ENCODE data around the gene ULK2.

DNA sequence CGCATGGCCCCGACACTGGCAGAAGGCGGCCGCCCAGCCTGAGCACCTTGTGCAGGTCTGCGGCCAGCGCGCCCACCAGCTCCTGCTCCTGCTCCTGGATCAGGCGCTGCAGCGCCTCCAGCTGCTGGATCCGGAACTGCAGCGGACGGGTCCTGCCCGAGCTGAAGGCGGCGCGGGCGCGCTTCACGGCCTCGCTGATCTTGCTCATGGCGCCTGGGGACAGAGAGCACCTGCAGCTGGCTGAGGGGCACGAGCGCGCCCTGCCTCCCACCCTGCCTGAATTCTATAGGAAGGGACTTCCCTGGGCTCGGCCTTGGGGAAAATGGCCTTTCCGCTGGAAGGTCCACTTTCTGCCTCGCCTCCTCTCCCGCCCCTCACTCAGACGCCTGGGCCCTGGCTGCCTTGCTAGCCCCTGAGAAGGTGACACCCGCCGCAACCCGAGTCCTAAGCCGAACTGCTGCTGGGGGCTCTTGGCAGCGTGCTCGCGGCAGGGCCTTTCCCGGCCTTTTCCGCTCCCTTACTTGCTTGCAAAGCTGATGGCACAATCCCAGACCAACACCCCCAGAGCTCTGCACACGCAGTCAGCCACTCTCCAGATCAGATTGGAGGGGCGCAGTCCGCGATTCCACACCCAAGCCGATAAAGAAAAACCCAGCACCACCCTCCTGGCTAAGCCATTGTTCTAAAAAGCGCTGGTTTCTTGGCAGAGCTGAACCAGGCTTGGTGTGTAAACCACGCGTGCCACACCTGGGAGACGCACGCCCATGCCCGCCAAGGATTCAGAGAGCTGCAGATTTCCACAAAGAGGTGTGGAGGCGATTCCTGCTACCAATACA lies 122.6 kb downstream of the ULK2 start:
- TF ChIP-seq, protein P1, sequence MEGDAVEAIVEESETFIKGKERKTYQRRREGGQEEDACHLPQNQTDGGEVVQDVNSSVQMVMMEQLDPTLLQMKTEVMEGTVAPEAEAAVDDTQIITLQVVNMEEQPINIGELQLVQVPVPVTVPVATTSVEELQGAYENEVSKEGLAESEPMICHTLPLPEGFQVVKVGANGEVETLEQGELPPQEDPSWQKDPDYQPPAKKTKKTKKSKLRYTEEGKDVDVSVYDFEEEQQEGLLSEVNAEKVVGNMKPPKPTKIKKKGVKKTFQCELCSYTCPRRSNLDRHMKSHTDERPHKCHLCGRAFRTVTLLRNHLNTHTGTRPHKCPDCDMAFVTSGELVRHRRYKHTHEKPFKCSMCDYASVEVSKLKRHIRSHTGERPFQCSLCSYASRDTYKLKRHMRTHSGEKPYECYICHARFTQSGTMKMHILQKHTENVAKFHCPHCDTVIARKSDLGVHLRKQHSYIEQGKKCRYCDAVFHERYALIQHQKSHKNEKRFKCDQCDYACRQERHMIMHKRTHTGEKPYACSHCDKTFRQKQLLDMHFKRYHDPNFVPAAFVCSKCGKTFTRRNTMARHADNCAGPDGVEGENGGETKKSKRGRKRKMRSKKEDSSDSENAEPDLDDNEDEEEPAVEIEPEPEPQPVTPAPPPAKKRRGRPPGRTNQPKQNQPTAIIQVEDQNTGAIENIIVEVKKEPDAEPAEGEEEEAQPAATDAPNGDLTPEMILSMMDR (IDR thresholded peaks at IDR 0.05) = peak; percentile 82
- TF ChIP-seq EZH2phosphoT487 (IDR thresholded peaks at IDR 0.05) = no peak

All from neural progenitor cell (in vitro differentiated cells).